GM19193 (cell line): ENCODE measurements around the gene WDR38.

ENCODE experiments used
- POLR2A ChIP-seq: IDR thresholded peaks from 4 replicates; pipeline ENCODE4 v1.6.1; 2011; ENCODE audit not compliant: insufficient read depth, insufficient read length; ENCODE audit errors: extremely low read depth

Gene WDR38

DNA sequence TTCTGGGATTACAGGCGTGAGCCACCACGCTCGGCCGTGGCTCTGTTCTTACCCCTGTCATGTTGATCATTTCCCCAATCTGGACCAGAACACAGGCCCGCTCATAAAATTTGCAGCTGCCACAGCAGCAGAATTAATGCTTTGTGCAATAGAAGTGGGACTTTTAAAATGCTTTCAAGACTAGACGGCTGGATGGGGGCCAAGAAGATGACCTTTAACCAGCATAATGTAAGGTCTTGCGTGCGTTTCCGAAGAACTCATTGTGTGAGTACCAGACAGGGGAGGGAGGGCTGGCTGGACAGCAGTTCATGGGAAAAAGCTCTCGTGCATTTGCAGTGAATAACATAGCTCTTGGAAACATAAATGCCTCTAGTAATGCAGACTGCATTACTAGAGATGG is 3.5 kb upstream of the WDR38 start:
- no peak for TF ChIP-seq POLR2A

DNA sequence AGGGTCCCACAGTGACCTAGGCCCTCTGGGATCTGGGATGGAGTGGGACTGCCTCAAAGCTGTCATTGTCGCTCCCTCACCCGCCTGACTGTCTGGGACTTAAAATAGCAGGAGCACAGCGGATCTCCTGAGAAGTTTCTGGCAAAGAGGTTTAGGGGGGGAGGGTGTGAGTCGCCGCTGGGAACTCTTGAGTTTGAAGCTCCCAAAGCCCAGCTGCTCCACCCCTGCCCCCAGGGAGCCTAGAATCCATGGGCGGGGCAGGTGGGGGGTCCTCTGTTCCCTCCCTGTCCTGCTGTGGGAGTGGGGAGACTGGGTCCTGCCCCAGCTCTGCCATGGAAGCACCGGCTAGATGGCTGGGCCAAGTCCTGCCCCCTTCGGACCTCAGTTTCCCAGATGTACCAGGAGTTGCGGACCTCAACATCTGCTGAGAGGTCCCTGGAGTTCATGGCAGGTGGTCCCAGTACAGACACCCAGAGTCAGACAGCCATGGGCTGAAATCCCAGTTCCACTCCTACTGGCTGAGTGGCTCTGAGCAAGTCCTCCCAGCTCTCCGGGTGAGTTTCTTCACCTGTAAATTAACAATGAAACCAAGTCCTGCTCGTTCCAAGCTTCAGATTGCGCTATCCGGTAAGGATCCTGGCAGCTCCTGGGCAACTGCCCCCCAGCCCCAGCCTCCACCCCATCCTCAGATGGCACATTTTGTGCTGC is 985 bp upstream of the WDR38 start:
- TF ChIP-seq POLR2A = no peak

DNA sequence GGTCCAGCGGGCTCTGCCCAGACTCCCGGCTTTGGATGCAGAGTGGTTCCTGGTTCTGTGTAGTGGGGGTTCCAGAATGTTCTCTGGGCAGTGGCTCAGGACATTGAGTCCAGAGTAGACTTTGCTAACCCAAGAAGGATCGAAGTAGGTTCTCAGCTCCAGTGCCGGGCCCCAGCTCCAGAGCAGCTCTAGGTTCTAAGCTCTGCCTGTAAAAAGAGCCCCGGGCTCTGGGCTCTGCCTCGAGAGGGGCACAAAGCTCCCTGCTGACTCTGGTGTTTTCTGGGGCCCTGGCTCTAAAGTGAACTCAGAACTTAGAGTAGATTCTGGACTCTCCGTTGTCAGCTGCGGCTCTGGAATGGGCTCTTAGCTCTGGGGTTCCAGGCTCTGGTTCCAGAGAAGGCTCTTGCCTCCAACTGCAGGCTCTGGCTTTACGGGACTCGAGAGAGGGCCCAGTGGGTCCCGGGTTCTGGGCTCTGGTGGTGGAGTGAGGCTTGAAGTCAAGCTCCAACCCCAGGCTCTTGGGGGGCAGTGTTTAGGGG is 414 bp downstream of the WDR38 start:
- TF ChIP-seq POLR2A = no peak

DNA sequence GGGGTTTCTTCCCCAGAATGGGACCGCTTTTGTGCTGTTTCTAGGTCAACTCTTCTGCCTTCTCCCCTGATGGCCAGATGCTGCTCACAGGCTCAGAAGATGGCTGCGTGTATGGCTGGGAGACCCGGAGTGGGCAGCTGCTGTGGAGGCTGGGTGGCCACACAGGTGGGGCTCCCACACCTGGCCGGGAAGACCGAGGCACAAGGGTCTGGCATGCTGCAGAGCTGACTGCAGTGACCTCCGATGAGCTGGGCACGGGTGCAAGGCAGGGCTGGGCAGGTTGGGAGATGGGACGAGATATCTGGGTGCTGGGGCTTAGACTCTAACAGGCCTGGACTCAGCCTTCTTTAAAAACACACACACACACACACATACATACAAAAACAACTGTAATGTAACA is 901 bp downstream of the WDR38 start:
- TF ChIP-seq POLR2A = no peak

DNA sequence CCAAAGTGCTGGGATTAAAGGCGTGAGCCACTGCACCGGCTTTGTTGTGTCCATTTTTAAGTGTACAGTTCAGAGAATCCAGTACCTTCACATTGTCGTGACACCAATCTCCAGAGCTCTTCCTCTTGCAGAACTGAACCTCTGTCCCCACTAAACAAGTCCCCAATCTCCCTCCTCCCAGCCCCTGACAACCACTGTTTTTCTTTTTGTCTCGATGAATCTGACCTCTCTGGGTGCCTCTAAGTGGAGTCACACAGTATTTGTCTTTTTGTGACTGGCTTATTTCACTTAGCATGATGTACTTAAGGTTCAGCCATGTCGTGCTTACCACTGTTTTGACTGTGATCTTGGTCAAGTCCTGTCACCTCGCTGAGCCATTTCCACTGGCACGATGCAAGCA is 1.6 kb downstream of the WDR38 start:
- no peak for TF ChIP-seq POLR2A

DNA sequence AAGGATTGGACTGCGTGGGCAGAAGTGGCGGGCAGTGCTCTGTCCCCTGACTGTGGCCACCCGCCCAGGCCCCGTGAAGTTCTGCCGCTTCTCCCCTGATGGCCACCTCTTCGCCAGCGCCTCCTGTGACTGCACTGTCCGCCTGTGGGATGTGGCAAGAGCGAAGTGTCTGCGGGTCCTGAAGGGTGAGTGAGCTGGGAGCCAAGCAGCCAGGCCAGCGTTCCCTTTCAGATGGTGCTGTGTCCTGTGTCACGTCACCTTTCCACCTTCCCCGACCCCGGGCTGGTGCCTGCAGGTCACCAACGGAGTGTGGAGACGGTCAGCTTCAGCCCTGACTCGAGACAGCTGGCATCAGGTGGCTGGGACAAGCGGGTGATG is 2.3 kb downstream of the WDR38 start:
- TF ChIP-seq POLR2A = no peak

DNA sequence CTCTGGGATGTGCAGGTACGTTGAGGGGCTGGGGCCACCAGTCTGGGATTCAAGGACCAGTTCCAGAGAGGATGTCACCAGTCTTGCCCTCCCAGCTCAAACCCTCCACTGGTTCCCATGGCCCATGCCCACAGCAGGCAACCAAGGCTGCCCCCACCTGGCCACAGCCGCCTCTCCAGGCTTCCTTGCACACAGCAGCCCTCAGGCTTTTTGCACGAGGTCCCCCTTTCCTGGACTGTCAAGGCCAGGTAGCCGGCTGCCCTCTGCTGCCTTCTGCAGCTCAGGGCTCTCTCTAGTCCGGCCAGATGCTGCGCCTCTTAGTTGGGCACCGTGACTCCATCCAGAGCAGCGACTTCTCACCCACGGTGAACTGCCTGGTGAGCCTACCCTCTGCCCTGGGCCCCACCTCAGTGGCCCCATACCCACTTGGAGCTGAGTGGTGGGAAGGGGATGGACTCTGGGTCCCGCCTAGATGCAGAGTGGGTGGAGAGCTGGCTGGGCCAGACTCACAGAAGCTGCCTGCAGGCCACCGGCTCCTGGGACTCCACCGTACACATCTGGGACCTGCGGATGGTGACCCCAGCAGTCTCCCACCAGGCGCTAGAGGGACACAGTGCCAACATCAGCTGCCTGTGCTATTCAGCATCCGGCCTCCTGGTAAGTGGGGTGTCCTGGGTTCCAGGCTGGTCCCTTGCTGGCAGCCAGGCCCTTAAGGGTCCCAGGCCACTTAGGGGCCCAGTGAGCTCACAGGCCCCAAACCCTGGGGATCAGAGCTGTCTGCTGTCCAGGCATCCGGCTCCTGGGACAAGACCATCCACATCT is 2.9 kb downstream of the WDR38 start:
- peak; percentile 46 for TF ChIP-seq POLR2A

DNA sequence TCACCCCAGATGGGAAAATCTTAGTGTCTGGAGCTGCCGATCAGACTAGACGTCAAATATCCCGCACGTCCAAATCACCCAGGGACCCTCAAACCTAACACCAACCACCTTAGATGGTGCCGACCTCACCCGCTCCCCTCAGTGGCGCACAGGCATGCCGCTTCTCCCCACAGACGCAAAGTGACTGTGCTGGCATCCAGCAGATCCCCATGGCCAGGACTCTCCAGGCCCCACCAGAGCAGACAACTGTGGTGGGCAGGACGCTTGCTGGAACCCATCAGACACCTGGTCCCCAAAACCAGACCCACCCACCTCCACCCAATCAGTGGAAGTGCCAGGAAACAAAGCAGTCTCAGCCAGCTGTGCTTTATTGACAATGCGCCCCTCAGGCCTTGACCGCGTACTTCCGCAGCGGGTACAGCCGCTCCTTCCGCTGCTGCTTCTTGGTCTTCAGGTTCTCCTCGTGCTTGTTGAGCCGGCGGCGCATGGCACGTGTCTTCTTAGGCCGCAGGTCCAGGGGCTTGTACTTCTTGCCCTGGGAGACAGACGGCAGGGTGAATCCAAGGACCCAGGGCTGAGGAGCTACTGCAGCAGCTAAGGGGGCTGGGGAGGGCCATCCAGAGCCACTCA is 4.4 kb downstream of the WDR38 start:
- TF ChIP-seq POLR2A = no peak

DNA sequence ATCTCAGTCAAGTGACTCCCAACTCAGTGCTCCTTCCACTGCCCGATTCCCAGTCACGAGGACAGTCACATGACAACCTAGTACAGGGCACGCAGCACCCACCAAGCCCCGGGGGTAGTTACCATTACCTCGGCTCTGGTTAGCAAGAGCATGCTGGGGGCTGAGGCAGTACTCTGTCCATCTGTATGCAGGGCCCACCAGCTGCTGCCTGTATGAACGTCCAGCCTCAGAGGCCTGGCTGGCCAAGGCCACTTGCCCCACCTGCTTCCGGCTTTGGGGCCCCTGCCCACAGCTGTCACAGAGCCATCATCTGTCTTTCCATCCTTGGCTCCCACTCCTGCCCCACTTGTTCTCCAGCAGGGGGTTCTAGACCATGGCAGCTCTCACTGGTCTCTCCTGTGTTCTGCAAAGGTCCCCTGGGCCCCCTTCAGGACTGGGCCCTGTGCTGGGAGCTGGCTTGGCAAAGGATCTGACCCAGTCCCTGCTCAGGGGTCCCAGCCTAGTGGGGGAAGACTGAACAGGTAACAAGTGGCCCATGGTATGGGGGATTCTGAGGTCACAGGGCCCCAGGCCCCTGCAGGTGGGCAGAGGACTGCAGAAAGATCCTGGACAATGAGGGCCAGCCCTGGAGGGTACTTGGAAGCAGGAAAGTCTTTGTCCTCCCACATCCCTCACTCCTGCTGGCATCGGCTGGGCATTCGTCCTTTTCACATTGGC is 5.2 kb downstream of the WDR38 start:
- peak; percentile 5 for TF ChIP-seq POLR2A

DNA sequence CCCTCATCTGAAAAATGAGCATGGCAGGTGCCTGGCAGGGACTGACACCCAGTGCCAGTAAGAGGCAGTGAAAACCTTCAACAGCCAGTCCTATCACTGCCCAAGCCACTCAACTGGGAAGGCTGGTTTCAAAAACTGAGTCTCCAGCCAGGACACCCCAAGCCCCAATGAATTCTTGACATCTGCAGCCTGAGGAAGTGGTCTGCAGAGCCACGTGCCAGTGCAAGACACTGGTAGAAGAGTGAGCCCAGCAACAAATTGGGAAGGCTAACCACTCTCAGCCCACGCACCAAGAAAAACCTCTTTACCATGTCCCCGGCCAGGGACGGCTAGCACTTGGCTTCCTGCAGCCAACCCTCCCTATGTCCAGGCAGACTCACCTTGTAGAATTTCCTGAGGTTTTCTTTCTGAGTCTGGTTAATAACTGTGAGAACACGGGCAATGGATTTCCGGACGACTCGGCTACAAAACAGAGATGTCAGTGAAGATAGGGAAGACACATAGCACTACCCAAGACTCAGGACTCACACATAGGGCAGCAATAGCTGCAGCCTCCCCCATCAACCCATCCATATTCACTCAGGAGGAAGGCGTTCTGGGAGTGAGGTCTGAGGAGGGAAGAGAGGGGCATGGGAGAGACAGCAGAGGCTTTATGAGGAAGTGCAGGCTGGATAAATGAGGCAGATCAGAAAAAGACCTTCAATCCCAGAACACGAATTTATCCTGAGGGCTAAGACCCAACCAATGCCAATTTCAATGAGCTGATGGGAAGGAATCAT is 6.7 kb downstream of the WDR38 start:
- TF ChIP-seq POLR2A = no peak

DNA sequence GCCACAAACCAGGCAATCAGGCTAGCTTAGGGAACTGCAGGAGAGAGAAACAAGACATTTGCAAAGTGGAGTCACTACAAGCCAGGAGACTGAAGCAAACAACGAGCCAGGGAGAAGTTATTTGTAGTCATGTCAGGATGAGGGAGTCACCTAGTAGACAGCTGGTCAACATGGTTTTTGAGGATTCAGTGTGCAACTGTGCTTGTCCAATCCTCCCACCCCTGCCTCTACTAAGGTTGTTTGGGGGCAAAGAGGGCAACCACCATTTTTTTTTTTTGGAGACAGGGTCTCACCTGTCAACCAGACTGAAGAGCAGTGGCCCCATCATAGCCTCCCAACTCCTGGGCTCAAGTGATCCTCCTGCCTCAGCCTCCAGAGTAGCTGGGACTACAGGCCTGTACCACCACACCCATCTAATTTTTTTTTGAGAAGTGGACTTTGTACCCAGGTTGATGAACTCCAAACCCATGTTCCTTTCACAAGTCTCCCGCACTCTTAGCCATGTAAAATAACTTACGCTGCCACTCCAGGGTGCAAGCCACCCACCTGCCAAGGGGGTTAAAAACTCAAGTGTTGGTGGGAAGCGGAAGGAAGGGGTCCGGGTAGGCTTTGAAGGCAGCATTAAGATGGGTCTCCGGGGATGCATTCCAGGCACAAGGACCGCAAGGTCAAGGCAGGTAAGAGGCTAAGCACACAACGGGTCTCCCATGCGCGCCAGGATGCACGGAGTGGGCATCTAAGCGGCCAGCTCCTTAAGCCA is 7.5 kb downstream of the WDR38 start:
- TF ChIP-seq POLR2A = no peak

DNA sequence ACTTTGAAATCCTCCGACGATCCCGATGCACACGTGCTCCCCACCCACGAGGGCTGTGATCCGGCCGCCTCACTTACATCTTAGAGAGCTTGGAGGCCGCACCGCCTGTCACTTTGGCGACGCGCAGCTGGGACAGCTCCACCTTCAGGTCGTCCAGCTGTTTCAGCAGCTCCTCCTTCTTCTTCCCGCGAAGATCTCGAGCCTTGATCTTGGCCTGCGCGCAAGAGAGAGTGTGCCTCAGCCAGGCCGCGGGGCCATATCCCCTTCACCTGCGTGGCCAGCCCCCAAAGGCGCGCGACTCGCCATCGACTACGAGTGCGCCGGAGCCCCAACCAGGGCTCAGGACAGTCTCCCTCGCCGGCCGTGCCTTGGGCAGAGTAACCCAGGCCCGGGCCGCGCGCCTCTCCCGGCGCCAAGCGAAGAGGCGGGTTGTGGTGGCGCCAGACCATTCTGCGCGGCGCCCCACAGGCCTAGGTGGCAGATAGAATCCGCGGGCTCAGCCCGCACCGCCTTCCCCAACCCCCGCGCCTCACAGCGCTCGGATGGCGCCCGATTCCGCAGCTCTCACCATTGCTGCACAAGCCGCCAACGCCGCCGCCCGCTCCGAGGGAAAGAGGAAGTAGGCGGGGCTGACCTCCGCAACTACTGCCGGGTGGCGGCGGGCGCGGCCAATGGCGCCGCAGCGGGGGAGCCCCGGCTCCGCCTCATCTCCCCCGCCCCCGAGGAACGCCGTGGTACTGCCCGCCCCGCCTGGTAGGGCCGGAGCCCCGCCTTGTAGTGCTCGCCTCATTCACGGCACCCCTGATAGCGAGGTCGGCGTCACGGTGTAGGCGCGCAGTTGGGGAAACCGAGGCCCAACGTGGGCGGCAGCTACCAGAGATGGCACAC is 8.3 kb downstream of the WDR38 start, which contains the start of the genes ARPC5L and RPL35:
TSS of gene ARPC5L (plus strand) at position 789 of the 888 bp plus-strand sequence. CDS start 7,161 bp downstream, outside the sequence.
TSS of gene RPL35 (minus strand) at position 616 of the 888 bp plus-strand sequence. CDS start at position 571, 45 bp downstream.
- peak; percentile 98 for TF ChIP-seq POLR2A
